K562 (cell line): ENCODE data around the gene ME3. TPM values are rescaled to one million over a fixed set of nuclear protein-coding genes. Genes with fewer than 3 reads are reported as not detected.

Experiments
- ATAC-seq: fragments of 200-7000 bp; cut with Tn5 transposase; 3 replicates; pipeline ENCODE4 v1.9.1; 2020; ENCODE audit warnings: moderate library complexity
- BruUV-seq: library from RNA; stranded (reverse); fragments of 400-500 nt; replicated peaks from 2 replicates; lab custom pipeline; 2021; lab: Mats Ljungman, UMichigan
- CTCF ChIA-PET: fragments of 300-600 bp; formaldehyde crosslinking; extraction: SDS; loops from one replicate; lab custom pipeline; 2021; ENCODE audit warnings: low intra/inter-chr PET ratio; lab: Yijun Ruan, JAX
- POLR2A ChIA-PET: fragments of 300-600, 350-650 bp; sonication (Branson Sonifier 250); formaldehyde crosslinking; extraction: SDS; loops from one replicate; lab custom pipeline; 2021; ENCODE audit warnings: antibody characterized with exemption, inconsistent platforms; lab: Yijun Ruan, JAX
- DNase-seq, 4 experiments: peaks; one replicate each; pipeline versions ENCODE4 v3.0.0 to v3.0.0-alpha.2; 2011 to 2018; ENCODE audit warnings: low spot score in 3 of 4, mixed read lengths in 3 of 4; ENCODE audit errors: extremely low read depth in 1 of 4
- FAIRE-seq: peaks from 2 replicates; lab custom pipeline; 2011; peaks lifted over from hg19 to GRCh38; lab: Jason Lieb, UNC
- H2AFZ ChIP-seq: 2 replicates; pipeline ENCODE4 v1.6.0; 2011; ENCODE audit warnings: low read depth, low read length, control low read depth, inconsistent platforms
- H3K27ac ChIP-seq: fragments of 200-600 bp; 3 replicates; pipeline ENCODE4 v1.8.0; 2011; ENCODE audit warnings: low read depth, mild to moderate bottlenecking, control low read depth, inconsistent platforms, low read length, moderate library complexity, mixed read lengths; ENCODE audit errors: extremely low read depth
- H3K27me3 ChIP-seq, 2 experiments: fragments of 300-600 bp in 1 of 2; 2 replicates in 1 of 2; 3 replicates in 1 of 2; pipeline versions ENCODE4 v1.6.0 to v1.8.0; 2011; ENCODE audit warnings: inconsistent platforms in 2 of 2, low read length in 2 of 2, mild to moderate bottlenecking in 1 of 2, mixed read lengths in 1 of 2, moderate library complexity in 1 of 2; ENCODE audit not compliant: control insufficient read depth in 2 of 2, insufficient read depth in 2 of 2
- H3K36me3 ChIP-seq: fragments of 300-600 bp; 3 replicates; pipeline ENCODE4 v1.8.0; 2011; ENCODE audit warnings: mild to moderate bottlenecking, low read length, inconsistent platforms; ENCODE audit not compliant: control insufficient read depth, insufficient read depth
- H3K4me1 ChIP-seq, 2 experiments: fragments of 200-600 bp in 1 of 2; replicated peaks in 1 of 2; 2 replicates in 1 of 2; 3 replicates in 1 of 2; pipeline versions ENCODE4 v1.5.1 to v1.8.0; 2011; ENCODE audit warnings: inconsistent platforms in 2 of 2, low read length in 2 of 2, mild to moderate bottlenecking in 1 of 2, mixed read lengths in 1 of 2, moderate library complexity in 1 of 2; ENCODE audit not compliant: control insufficient read depth in 2 of 2, insufficient read depth in 2 of 2
- H3K4me2 ChIP-seq: 2 replicates; pipeline ENCODE4 v1.6.1; 2011; ENCODE audit warnings: low read length, control low read depth, inconsistent platforms, mixed read lengths; ENCODE audit not compliant: insufficient read depth
- H3K4me3 ChIP-seq: fragments of 200-600 bp; sonication (generic), shearing (Covaris generic); 2 replicates; pipeline ENCODE4 v1.5.1; 2016; ENCODE audit warnings: control low read depth, inconsistent platforms
- H3K79me2 ChIP-seq: fragments of 200-600 bp; 3 replicates; pipeline ENCODE4 v1.8.0; 2011; ENCODE audit warnings: low read length, inconsistent platforms; ENCODE audit not compliant: control insufficient read depth, insufficient read depth
- H3K9ac ChIP-seq, 2 experiments: 2 replicates each; pipeline versions ENCODE4 v1.6.0 to v1.6.1; 2011; ENCODE audit warnings: low read depth in 2 of 2, low read length in 2 of 2, control low read depth in 1 of 2, inconsistent platforms in 1 of 2, mild to moderate bottlenecking in 1 of 2, mixed read lengths in 1 of 2; ENCODE audit not compliant: insufficient read depth in 1 of 2
- H3K9me1 ChIP-seq: one replicate; pipeline ENCODE4 v1.6.0; 2011; ENCODE audit warnings: inconsistent platforms, mild to moderate bottlenecking, low read length, moderate library complexity; ENCODE audit not compliant: control insufficient read depth, insufficient read depth
- H3K9me3 ChIP-seq: replicated peaks from 2 replicates; pipeline ENCODE4 v1.5.1; 2011; ENCODE audit warnings: low read depth, low read length, inconsistent platforms; ENCODE audit not compliant: control insufficient read depth, insufficient read depth
- H4K20me1 ChIP-seq: replicated peaks from 2 replicates; pipeline ENCODE4 v1.6.1; 2011; ENCODE audit warnings: low read length, inconsistent platforms, mixed read lengths; ENCODE audit not compliant: control insufficient read depth, insufficient read depth
- CC2D1A ChIP-seq: fragments of 450-650 bp; IDR thresholded peaks from 2 replicates; pipeline ENCODE4 v1.6.1; 2017; ENCODE audit warnings: mild to moderate bottlenecking
- CHD1 ChIP-seq: fragments of 200-600 bp; sonication (generic); IDR thresholded peaks from one replicate; pipeline ENCODE4 v1.6.1; 2012; ENCODE audit warnings: mild to moderate bottlenecking, moderate library complexity, low read length, inconsistent platforms
- E2F8 ChIP-seq: fragments of 450-650 bp; IDR thresholded peaks from 2 replicates; pipeline ENCODE4 v1.7.1; 2018; ENCODE audit warnings: mild to moderate bottlenecking, low read depth; ENCODE audit not compliant: partially characterized antibody
- HEY1 ChIP-seq: fragments of 250-450 bp; sonication (Bioruptor Pico); IDR thresholded peaks from 2 replicates; pipeline ENCODE4 v1.5.0; 2020; ENCODE audit warnings: mild to moderate bottlenecking, moderate library complexity, borderline replicate concordance
- HMGN3 ChIP-seq: IDR thresholded peaks from 2 replicates; pipeline ENCODE4 v1.6.1; 2011; ENCODE audit warnings: borderline replicate concordance, low read depth, mild to moderate bottlenecking, mixed read lengths, low read length; ENCODE audit not compliant: insufficient read length; ENCODE audit errors: extremely low read depth
- MTF1 ChIP-seq: fragments of 250-450 bp; sonication (Bioruptor Pico); IDR thresholded peaks from 2 replicates; pipeline ENCODE4 v1.9.0; 2021; ENCODE audit warnings: moderate library complexity, mild to moderate bottlenecking, inconsistent platforms, borderline replicate concordance
- MYC ChIP-seq, 2 experiments: fragments of 250-450 bp in 1 of 2; sonication (Bioruptor Pico) in 1 of 2; IDR thresholded peaks; 2 replicates each; pipeline versions ENCODE4 v1.5.1 to v1.6.1; 2012 to 2021; ENCODE audit warnings: low read depth in 2 of 2, borderline replicate concordance in 1 of 2, improper control_type of control experiment in 1 of 2, low read length in 1 of 2, mild to moderate bottlenecking in 1 of 2, moderate library complexity in 1 of 2
- POLR2B ChIP-seq: fragments of 450-650 bp; IDR thresholded peaks from 2 replicates; pipeline ENCODE4 v1.6.1; 2018; ENCODE audit warnings: low read depth; ENCODE audit not compliant: partially characterized antibody
- ZBTB33 ChIP-seq: sonication (generic); formaldehyde crosslinking; IDR thresholded peaks from 2 replicates; pipeline ENCODE4 v1.8.1; 2023; ENCODE audit warnings: mild to moderate bottlenecking, missing genetic modification reagents
- ZC3H11A ChIP-seq: IDR thresholded peaks from 2 replicates; pipeline ENCODE4 v1.6.1; 2012; ENCODE audit warnings: low read depth, low read length, improper control_type of control experiment
- ZNF316 ChIP-seq: fragments of 450-650 bp; IDR thresholded peaks from 2 replicates; pipeline ENCODE4 v1.6.1; 2016
- ZNF551 ChIP-seq: fragments of 250-450 bp; sonication (Bioruptor Pico); IDR thresholded peaks from 2 replicates; pipeline ENCODE4 v1.5.0; 2021; ENCODE audit warnings: mild to moderate bottlenecking, moderate library complexity
- ZNF57 ChIP-seq: fragments of 450-650 bp; formaldehyde crosslinking; IDR thresholded peaks from 2 replicates; pipeline ENCODE4 v1.4.0; 2020; ENCODE audit warnings: mild to moderate bottlenecking, moderate library complexity
- WGBS: fragments of 100-300 bp; shearing (Covaris generic); methylation state at CpG from one replicate; pipeline ENCODE4 v1.1.6; 2016; ENCODE audit warnings: low coverage, mixed read lengths; ENCODE audit not compliant: insufficient coverage; ENCODE audit errors: missing lambda C conversion rate; 5-methylcytosine and 5-hydroxymethylcytosine counted together
- in situ Hi-C: fragments of 300-500 bp; cut with MboI; formaldehyde crosslinking; loops from 4 replicates; pipeline ENCODE4 v1.15.0; 2018; ENCODE audit warnings: inconsistent platforms, mixed read lengths
- intact Hi-C: fragments of 100-400 bp; cut with micrococcal nuclease; formaldehyde crosslinking; loops from 2 replicates; pipeline ENCODE4 v1.14.2; 2022
- polyA plus RNA-seq, 8 experiments: library from polyadenylated mRNA; depleted of rRNA in 4 of 8; stranded (reverse) in 5 of 8; unstranded in 3 of 8; fragments of >200 nt; fragmentation: Nextera tagmentation in 2 of 8; fragmentation: Illumina TruSeq in 1 of 8; extraction: Ambion mirVana in 2 of 8; extraction: Trizol in 1 of 8; gene quantifications; 2 replicates each; pipeline versions ENCODE4 v1.2.1 to v1.2.3, GENCODE V29; 2011 to 2014; ENCODE audit warnings: inconsistent platforms in 1 of 8, missing spikeins in 1 of 8
- total RNA-seq, 7 experiments: library from RNA; depleted of rRNA in 6 of 7; stranded (reverse); fragments of >200 nt in 6 of 7; fragmentation: Illumina TruSeq in 2 of 7; extraction: Trizol in 2 of 7; gene quantifications; 2 replicates each; pipeline versions ENCODE4 v1.2.1 to v1.2.3, GENCODE V29; 2011 to 2021; ENCODE audit warnings: low replicate concordance in 1 of 7
- TF ChIP-seq, protein P1 (sequence below): fragments of 450-650 bp; IDR thresholded peaks from one replicate; pipeline ENCODE4 v1.6.1; 2018; ENCODE audit warnings: mild to moderate bottlenecking, moderate library complexity; ENCODE audit not compliant: partially characterized antibody
- TF ChIP-seq, protein P2 (sequence below): sonication (generic); formaldehyde crosslinking; IDR thresholded peaks from 2 replicates; pipeline ENCODE4 v1.8.1; 2023; ENCODE audit warnings: mild to moderate bottlenecking, missing genetic modification reagents

ME3 gene
- total and polyA plus RNA-seq, 9 of the 15 experiments (the other 6 are each of a cell fraction or from before 2014, with no cell fraction given): not detected

GRCh38 chr11:86664930-86665329 is 7.5 kb downstream of the ME3 start:
- H2AFZ ChIP-seq: no peak overlapping the region
- no peak for FAIRE-seq
- ATAC-seq: no peak
- H3K27ac ChIP-seq: no peak overlapping the region
- CTCF ChIA-PET: no interaction called here
- no peaks in the 10 kb centered on the region for H3K79me2 ChIP-seq
- H3K36me3 ChIP-seq: no peaks in the 10 kb centered on the region
- H3K4me3 ChIP-seq: no peak overlapping the region
- no peak overlapping the region for H3K9ac ChIP-seq
- H3K9me1 ChIP-seq: no peaks in the 10 kb centered on the region
- H3K4me1 ChIP-seq: no peaks in the 10 kb centered on the region
- in situ Hi-C loops (no loop called here), intact Hi-C loops (no loop called here)
- DNase-seq: no peak
- no peaks in the 10 kb centered on the region; the same call in 1 of the 2 replicates for H4K20me1 ChIP-seq
- no TSS peak for BruUV-seq
- no peak overlapping the region for H3K4me2 ChIP-seq
- POLR2A ChIA-PET: interaction anchor here (0.7 to 1.3 kb wide), 2 partner anchors 16 to 50 kb away, joined by 3 read pairs; no protein-coding TSS in a partner anchor
- no peaks in the 10 kb centered on the region for H3K9me3 ChIP-seq
- peaks cover 1 to 3% of the 10 kb centered on the region in 2 experiments; a peak in 2 of 5 replicates for H3K27me3 ChIP-seq
- WGBS: 0% methylated on average over 3 of the region's 3 CpGs
- TF ChIP-seq, protein P1, sequence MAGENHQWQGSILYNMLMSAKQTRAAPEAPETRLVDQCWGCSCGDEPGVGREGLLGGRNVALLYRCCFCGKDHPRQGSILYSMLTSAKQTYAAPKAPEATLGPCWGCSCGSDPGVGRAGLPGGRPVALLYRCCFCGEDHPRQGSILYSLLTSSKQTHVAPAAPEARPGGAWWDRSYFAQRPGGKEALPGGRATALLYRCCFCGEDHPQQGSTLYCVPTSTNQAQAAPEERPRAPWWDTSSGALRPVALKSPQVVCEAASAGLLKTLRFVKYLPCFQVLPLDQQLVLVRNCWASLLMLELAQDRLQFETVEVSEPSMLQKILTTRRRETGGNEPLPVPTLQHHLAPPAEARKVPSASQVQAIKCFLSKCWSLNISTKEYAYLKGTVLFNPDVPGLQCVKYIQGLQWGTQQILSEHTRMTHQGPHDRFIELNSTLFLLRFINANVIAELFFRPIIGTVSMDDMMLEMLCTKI: no peak
- TF ChIP-seq HEY1: no peak
- TF ChIP-seq CHD1: no peak
- TF ChIP-seq HMGN3: no peak
- no peak for TF ChIP-seq ZNF316
- TF ChIP-seq ZC3H11A: no peak
- no peak for TF ChIP-seq CC2D1A
- no peak for TF ChIP-seq ZNF551
- no peak for TF ChIP-seq MYC (IDR thresholded peaks at IDR 0.05; ENCODE audit: low read depth, low read length)
- no peak for TF ChIP-seq MYC (CRISPR knock-in tag; IDR thresholded peaks at IDR 0.05; ENCODE audit: borderline replicate concordance, low read depth)
- no peak for TF ChIP-seq POLR2B
- no peak for TF ChIP-seq E2F8
- TF ChIP-seq MTF1 (CRISPR knock-in tag): no peak
- TF ChIP-seq, protein P2, sequence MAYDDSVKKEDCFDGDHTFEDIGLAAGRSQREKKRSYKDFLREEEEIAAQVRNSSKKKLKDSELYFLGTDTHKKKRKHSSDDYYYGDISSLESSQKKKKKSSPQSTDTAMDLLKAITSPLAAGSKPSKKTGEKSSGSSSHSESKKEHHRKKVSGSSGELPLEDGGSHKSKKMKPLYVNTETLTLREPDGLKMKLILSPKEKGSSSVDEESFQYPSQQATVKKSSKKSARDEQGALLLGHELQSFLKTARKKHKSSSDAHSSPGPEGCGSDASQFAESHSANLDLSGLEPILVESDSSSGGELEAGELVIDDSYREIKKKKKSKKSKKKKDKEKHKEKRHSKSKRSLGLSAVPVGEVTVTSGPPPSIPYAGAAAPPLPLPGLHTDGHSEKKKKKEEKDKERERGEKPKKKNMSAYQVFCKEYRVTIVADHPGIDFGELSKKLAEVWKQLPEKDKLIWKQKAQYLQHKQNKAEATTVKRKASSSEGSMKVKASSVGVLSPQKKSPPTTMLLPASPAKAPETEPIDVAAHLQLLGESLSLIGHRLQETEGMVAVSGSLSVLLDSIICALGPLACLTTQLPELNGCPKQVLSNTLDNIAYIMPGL (CRISPR knock-in tag): no peak
- no peak for TF ChIP-seq ZBTB33 (CRISPR knock-in tag)
- no peak for TF ChIP-seq ZNF57 (CRISPR knock-in tag)
